Upper lobe of right lung (tissue), 1 donor: ENCODE measurements around the gene HMGCS1. TPM values are rescaled to one million over a fixed set of nuclear protein-coding genes. Genes with fewer than 3 reads are reported as not detected.
A peak's percentile ranks its signal among the peaks of the same experiment; 100 is the strongest.

ENCODE experiments used
- ATAC-seq: fragments of 200-7000 bp; cut with Tn5 transposase; one replicate; pipeline ENCODE4 v1.9.1; 2020; ENCODE audit warnings: mild to moderate bottlenecking, moderate library complexity
- DNase-seq: peaks from one replicate; pipeline ENCODE4 v3.0.0-alpha.2; 2020
- H3K27ac ChIP-seq: fragments of 200-600 bp; one replicate; pipeline ENCODE4 v1.8.0; 2022
- H3K27me3 ChIP-seq: fragments of 200-600 bp; one replicate; pipeline ENCODE4 v1.8.0; 2022; ENCODE audit warnings: mild to moderate bottlenecking
- H3K36me3 ChIP-seq: fragments of 200-600 bp; one replicate; pipeline ENCODE4 v1.8.0; 2022
- H3K4me1 ChIP-seq: fragments of 200-600 bp; one replicate; pipeline ENCODE4 v1.8.0; 2022
- H3K4me3 ChIP-seq: fragments of 200-600 bp; one replicate; pipeline ENCODE4 v1.8.0; 2022; ENCODE audit warnings: mild to moderate bottlenecking
- H3K9me3 ChIP-seq: fragments of 200-600 bp; one replicate; pipeline ENCODE4 v1.8.0; 2022
- CTCF ChIP-seq: fragments of 200-600 bp; IDR thresholded peaks from one replicate; pipeline ENCODE4 v1.8.0; 2022; ENCODE audit warnings: antibody characterized with exemption
- intact Hi-C: fragments of 100-400 bp; cut with DNase I; formaldehyde crosslinking; loops from one replicate; pipeline ENCODE4 v1.11.0; 2022
- total RNA-seq: library from RNA; stranded (reverse); fragmentation: NEBNext Ultra II Directional; extraction: Animal tissue kit (Norgen Biotek cat#: 25700); gene quantifications from one replicate; pipeline ENCODE4 v1.2.1, GENCODE V29; 2021
- donor health status: DM: no; HTN: yes; CAD: no; lungs with severe emphysema.

Gene HMGCS1
- total RNA-seq, 1 donor from 2014 or later = 167 TPM

GRCh38 chr5:43304525-43304924 is 8.7 kb downstream of the HMGCS1 start:
- DNase-seq (no peak), ATAC-seq (no peak)
- TF ChIP-seq CTCF = no peak
- Histone ChIP-seq H3K27me3 (no peaks in the 10 kb centered on the region), H3K4me1 (no peaks in the 10 kb centered on the region), H3K27ac (no peak overlapping the region), H3K9me3 (no peaks in the 10 kb centered on the region), H3K4me3 (no peak overlapping the region), H3K36me3 (peaks cover 7% of the 10 kb centered on the region)
- intact Hi-C loops = no loop called here

GRCh38 chr5:43303242-43303641 is 10.0 kb downstream of the HMGCS1 start:
- Histone ChIP-seq H3K4me3 (no peak overlapping the region), H3K9me3 (no peaks in the 10 kb centered on the region), H3K27ac (no peak overlapping the region), H3K27me3 (no peaks in the 10 kb centered on the region), H3K36me3 (peaks cover 19% of the 10 kb centered on the region), H3K4me1 (no peaks in the 10 kb centered on the region)
- DNase-seq (no peak), ATAC-seq (no peak)
- intact Hi-C loops = no loop called here
- TF ChIP-seq CTCF = no peak

- no peak for TF ChIP-seq CTCF
- Histone ChIP-seq H3K27ac (no peak overlapping the region), H3K36me3 (peaks cover 27% of the 10 kb centered on the region), H3K27me3 (no peaks in the 10 kb centered on the region), H3K9me3 (no peaks in the 10 kb centered on the region), H3K4me1 (no peaks in the 10 kb centered on the region), H3K4me3 (no peak overlapping the region)
- DNase-seq = no peak
- intact Hi-C loops = no loop called here
- no peak for ATAC-seq
Observed at GRCh38 chr5:43302481-43302880, 10.7 kb downstream of the HMGCS1 start.

GRCh38 chr5:43301653-43302091 is 11.5 kb downstream of the HMGCS1 start:
- H3K4me3 ChIP-seq = no peak overlapping the region
- no peak for DNase-seq

GRCh38 chr5:43300112-43300511 is 13.1 kb downstream of the HMGCS1 start:
- no peak overlapping the region for H3K27ac ChIP-seq
- H3K27me3 ChIP-seq = no peaks in the 10 kb centered on the region
- ATAC-seq (no peak), DNase-seq (no peak)
- no peak for TF ChIP-seq CTCF
- H3K4me3 ChIP-seq = no peak overlapping the region
- H3K36me3 ChIP-seq = peaks cover 51% of the 10 kb centered on the region
- intact Hi-C loops = no loop called here
- H3K4me1 ChIP-seq = no peaks in the 10 kb centered on the region
- H3K9me3 ChIP-seq = no peaks in the 10 kb centered on the region

More at GRCh38 chr5:43301653-43302091, 11.5 kb downstream of the HMGCS1 start:
- no peak overlapping the region for H3K27ac ChIP-seq
- H3K4me1 ChIP-seq = no peaks in the 10 kb centered on the region
- H3K27me3 ChIP-seq = no peaks in the 10 kb centered on the region
- peak; percentile 28 for ATAC-seq
- H3K36me3 ChIP-seq = peaks cover 35% of the 10 kb centered on the region
- intact Hi-C loops = no loop called here
- H3K9me3 ChIP-seq = no peaks in the 10 kb centered on the region
- TF ChIP-seq CTCF = no peak

GRCh38 chr5:43298443-43298842 is 14.8 kb downstream of the HMGCS1 start:
- Histone ChIP-seq H3K27me3 (no peaks in the 10 kb centered on the region), H3K9me3 (no peaks in the 10 kb centered on the region), H3K4me3 (no peak overlapping the region), H3K27ac (no peak overlapping the region), H3K36me3 (peaks cover 67% of the 10 kb centered on the region), H3K4me1 (no peaks in the 10 kb centered on the region)
- DNase-seq = no peak
- intact Hi-C loops = no loop called here
- no peak for TF ChIP-seq CTCF
- no peak for ATAC-seq
